ENCODE results near the gene C1orf74.

GRCh38 chr1:209733409-209734192 is 50.8 kb downstream of the C1orf74 start:
- TF ChIP-seq, protein P1, sequence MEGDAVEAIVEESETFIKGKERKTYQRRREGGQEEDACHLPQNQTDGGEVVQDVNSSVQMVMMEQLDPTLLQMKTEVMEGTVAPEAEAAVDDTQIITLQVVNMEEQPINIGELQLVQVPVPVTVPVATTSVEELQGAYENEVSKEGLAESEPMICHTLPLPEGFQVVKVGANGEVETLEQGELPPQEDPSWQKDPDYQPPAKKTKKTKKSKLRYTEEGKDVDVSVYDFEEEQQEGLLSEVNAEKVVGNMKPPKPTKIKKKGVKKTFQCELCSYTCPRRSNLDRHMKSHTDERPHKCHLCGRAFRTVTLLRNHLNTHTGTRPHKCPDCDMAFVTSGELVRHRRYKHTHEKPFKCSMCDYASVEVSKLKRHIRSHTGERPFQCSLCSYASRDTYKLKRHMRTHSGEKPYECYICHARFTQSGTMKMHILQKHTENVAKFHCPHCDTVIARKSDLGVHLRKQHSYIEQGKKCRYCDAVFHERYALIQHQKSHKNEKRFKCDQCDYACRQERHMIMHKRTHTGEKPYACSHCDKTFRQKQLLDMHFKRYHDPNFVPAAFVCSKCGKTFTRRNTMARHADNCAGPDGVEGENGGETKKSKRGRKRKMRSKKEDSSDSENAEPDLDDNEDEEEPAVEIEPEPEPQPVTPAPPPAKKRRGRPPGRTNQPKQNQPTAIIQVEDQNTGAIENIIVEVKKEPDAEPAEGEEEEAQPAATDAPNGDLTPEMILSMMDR (IDR thresholded peaks at IDR 0.05): no peak
- TF ChIP-seq POLR2A (IDR thresholded peaks at IDR 0.05) (no peak), EP300 (IDR thresholded peaks at IDR 0.05; ENCODE audit: low read depth) (no peak)
